Ectodermal cell (in vitro differentiated cells): ENCODE results near the gene AP1B1.
"Not testable (repeated sequence)": the region's sequence is repeated elsewhere in the genome, so short reads cannot be mapped to it uniquely, and the experiment has no call there.

Source experiments
- H3K27ac ChIP-seq: 2 replicates; pipeline ENCODE4 v1.7.0; 2013; ENCODE audit warnings: mild to moderate bottlenecking, low read depth, low read length; ENCODE audit not compliant: insufficient read depth, poor library complexity, severe bottlenecking
- H3K27me3 ChIP-seq: 2 replicates; pipeline ENCODE4 v1.7.0; 2013; ENCODE audit warnings: mild to moderate bottlenecking, low read length; ENCODE audit not compliant: insufficient read depth, control insufficient read depth, poor library complexity, severe bottlenecking
- H3K36me3 ChIP-seq: one replicate; pipeline ENCODE4 v1.7.0; 2013; ENCODE audit warnings: low read length; ENCODE audit not compliant: control insufficient read depth, insufficient read depth
- H3K4me1 ChIP-seq: one replicate; pipeline ENCODE4 v1.7.0; 2013; ENCODE audit warnings: low read length; ENCODE audit not compliant: control insufficient read depth, insufficient read depth
- H3K4me3 ChIP-seq: 2 replicates; pipeline ENCODE4 v1.7.0; 2013; ENCODE audit warnings: low read depth, low read length, control low read depth; ENCODE audit not compliant: insufficient read depth
- H3K9me3 ChIP-seq: 2 replicates; pipeline ENCODE4 v1.7.0; 2013; ENCODE audit warnings: mild to moderate bottlenecking, low read length, moderate library complexity; ENCODE audit not compliant: control insufficient read depth
- WGBS, 2 experiments: methylation state at CpG; one replicate each; pipeline ENCODE4 v1.1.7; 2013; ENCODE audit warnings: missing lambda C conversion rate in 2 of 2; 5-methylcytosine and 5-hydroxymethylcytosine counted together

AP1B1 gene

DNA sequence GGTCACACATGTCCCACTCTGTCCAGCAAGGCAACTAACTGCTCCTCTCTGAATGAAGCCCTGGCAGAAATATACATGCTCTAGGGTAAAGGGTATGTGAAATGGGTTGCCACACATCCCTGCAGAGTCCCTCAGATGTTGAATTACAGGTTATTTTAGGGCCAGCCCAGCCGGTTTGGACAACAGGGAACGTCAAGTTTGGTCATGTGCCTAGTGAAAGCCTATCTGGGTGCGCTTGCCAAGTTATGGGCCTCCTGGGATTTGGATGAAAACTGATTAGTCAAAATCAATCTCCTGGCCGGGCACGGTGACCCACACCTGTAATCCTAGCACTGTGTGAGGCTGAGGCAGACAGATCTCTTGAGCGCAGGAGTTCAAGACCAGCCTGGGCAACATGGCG lies 10.4 kb downstream of the AP1B1 start:
- Histone ChIP-seq H3K9me3 (no peaks in the 10 kb centered on the region), H3K36me3 (no peaks in the 10 kb centered on the region), H3K27ac (no peak overlapping the region), H3K4me3 (no peak overlapping the region), H3K4me1 (no peaks in the 10 kb centered on the region), H3K27me3 (no peaks in the 10 kb centered on the region)
- WGBS, 2 experiments = 91 to 94% methylated on average over 7 of the region's 7 CpGs

DNA sequence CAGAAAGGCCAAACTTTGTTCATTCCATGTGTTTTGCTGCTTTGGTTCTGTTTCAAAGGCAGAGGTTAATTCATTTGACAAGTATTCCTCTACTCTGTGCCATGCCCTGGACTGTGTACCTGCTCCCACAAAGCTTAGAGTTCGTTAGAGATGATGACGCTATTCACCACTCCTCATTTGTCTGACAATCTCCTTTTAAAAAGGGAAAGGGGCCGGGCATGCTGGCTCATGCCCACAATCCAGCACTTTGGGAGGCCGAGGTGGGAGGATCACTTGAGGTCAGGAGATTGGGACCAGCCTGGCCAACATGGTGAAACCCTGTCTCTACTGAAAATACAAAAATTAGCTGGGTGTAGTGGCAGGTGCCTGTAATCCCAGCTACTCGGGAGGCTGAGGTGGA lies 11.7 kb downstream of the AP1B1 start:
- WGBS, 2 experiments = 89 to 93% methylated on average over 5 of the region's 5 CpGs
- not testable (repeated sequence) for H3K27ac ChIP-seq, H3K36me3 ChIP-seq, H3K4me3 ChIP-seq, H3K9me3 ChIP-seq, H3K27me3 ChIP-seq, H3K4me1 ChIP-seq

DNA sequence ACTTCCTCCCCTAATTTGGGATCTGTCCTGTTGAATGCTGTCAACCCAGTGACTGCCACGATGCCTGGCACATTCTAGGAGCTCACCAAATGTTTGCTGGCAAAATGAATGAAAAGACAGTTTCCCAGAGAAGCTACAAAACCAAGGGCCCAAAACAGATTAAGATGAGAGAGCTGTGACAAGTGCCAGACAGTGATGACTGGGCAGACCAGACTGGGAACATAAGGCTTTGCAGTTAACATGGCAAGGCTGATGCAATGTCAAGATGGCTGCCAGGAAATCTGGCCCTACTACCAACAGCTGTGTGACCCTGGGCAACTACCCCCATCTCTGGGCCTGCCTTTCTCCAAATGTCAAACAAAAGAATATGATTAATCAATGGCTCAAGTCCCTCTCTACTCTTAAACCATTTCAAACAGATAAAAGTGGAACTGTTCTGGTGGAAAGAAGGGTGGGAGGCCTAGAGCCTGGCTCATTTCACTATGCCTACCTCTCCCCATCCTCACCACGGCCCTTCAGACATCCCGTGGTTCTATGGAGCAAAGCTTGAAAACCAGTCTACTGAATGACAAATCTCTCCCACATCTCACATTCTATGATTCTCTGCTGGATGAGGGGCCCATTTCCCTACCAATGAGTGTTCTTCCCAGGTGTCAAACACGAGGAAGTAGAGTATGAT lies 12.8 kb downstream of the AP1B1 start:
- WGBS, 2 experiments = 79 to 80% methylated on average over 4 of the region's 4 CpGs
- no peaks in the 10 kb centered on the region for H3K27me3 ChIP-seq
- H3K27ac ChIP-seq = no peak overlapping the region
- peaks cover 7% of the 10 kb centered on the region for H3K4me1 ChIP-seq
- no peaks in the 10 kb centered on the region for H3K36me3 ChIP-seq
- H3K9me3 ChIP-seq = no peaks in the 10 kb centered on the region
- H3K4me3 ChIP-seq = no peak overlapping the region

DNA sequence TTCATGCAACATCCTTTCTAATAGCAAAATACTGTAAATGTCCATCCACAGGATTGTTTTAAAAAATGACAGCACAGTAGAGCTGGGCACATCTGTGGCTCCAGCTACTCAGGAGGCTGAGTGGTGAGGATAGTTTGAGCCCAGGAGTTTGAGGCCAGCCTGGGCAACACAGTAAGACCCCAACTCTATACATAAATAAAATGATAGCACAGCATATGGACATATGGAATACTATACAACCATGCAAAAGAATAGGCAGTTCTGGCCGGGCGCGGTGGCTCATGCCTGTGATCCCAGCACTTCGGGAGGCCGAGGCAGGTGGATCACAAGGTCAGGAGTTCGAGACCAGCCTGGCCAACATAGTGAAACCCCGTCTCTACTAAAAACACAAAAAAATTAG lies 13.6 kb downstream of the AP1B1 start:
- H3K36me3 ChIP-seq, H3K9me3 ChIP-seq, H3K27ac ChIP-seq, H3K27me3 ChIP-seq, H3K4me3 ChIP-seq: not testable (repeated sequence)
- WGBS, 2 experiments = 90 to 97% methylated on average over 7 of the region's 7 CpGs
- H3K4me1 ChIP-seq = peaks cover 15% of the 10 kb centered on the region

DNA sequence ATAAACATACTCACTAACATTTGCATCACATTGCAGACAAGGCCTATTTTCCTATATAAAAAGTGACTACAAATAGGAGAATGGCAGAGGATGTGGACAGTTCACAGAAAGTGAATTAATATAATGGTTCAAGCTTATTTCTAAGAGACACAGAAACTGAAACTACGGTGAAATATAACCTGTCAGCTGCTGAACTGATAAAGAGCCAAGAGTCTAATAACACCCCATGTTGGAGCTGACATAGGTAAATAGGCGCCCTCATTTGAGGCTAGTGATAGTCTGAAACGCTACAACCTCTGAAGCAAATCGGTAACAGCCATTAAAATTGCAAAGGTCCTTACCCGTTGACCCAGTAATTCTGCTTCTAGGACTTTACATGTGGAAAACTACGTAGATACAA lies 14.0 kb downstream of the AP1B1 start:
- Histone ChIP-seq H3K4me1 (peaks cover 18% of the 10 kb centered on the region), H3K27ac (no peak overlapping the region), H3K4me3 (no peak overlapping the region), H3K36me3 (no peaks in the 10 kb centered on the region), H3K27me3 (no peaks in the 10 kb centered on the region), H3K9me3 (no peaks in the 10 kb centered on the region)
- WGBS, 2 experiments = 95 to 96% methylated on average over 6 of the region's 6 CpGs

DNA sequence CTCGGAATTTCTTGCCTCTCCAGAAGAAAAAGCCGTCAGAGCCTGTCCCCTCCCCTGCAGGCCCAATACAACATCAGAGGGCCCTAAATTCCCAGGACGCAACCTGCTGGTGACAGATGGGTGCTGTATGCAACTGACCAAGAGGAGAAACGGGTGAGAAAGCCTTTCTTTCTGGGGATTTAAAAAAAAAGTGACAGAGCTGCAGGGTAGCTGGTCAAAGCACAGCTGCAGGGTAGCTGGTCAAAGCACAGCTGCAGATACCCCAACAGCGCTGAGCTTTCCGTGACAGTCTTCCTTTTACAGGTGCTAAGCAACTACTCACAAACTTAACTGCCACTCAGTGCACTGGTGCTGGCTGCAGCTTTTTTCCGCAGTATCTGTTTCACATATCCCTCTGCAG lies 17.8 kb downstream of the AP1B1 start:
- no peaks in the 10 kb centered on the region for H3K36me3 ChIP-seq
- H3K4me3 ChIP-seq = no peak overlapping the region
- H3K27me3 ChIP-seq = no peaks in the 10 kb centered on the region
- 7 to 19% methylated on average over 7 of the region's 7 CpGs for WGBS, 2 experiments
- H3K9me3 ChIP-seq = no peaks in the 10 kb centered on the region
- H3K4me1 ChIP-seq = peaks cover 34% of the 10 kb centered on the region
- peak overlapping the region; percentile 65 for H3K27ac ChIP-seq

DNA sequence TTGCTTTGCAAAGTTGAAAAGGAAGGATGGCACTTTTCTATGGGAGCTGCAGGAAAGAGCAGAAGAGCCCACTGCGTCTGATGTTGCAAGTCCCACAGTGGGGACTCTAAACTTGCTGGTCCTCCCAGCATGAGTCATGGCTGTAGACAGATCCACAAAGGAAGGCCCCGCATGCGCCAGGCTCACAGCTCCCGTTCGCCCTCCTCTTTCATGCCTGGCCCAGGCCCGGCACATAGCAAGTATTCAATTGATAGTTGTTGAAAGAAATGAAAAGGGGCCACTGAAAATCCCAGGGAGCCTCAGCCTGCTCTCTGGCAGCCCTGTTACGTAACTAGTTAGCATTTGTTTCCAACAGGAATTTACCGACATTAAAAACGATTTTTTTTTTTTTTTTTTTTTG lies 18.9 kb downstream of the AP1B1 start:
- Histone ChIP-seq H3K4me3 (no peak overlapping the region), H3K36me3 (no peaks in the 10 kb centered on the region), H3K9me3 (no peaks in the 10 kb centered on the region), H3K27me3 (no peaks in the 10 kb centered on the region), H3K4me1 (peaks cover 34% of the 10 kb centered on the region), H3K27ac (peak overlapping the region; percentile 65)
- WGBS, 2 experiments = 3 to 7% methylated on average over 9 of the region's 9 CpGs

DNA sequence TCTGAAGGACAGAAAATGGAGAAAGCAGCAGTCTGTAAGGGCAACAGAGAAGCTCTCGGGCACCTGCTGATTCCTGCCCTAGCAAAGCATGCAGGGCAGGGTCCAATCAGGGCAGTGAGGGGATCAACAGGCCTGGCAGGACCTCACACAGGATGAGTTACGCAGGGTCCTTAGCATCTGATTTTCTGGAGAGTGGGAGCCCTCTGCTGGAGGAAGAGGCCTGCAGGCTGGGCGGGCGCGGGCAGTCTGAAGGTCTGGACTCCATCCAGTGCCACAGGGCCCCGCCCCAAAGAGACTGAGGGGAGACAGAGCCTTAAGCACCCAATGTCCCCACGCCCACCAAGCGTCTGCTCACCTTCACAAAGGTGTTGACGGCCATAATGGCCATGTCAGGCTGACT lies 28.9 kb downstream of the AP1B1 start:
- H3K4me3 ChIP-seq = no peak overlapping the region
- 66 to 68% methylated on average over 9 of the region's 9 CpGs for WGBS, 2 experiments
- no peaks in the 10 kb centered on the region for H3K27me3 ChIP-seq
- no peak overlapping the region for H3K27ac ChIP-seq
- H3K36me3 ChIP-seq = peaks cover 17% of the 10 kb centered on the region
- H3K4me1 ChIP-seq = peaks cover 3% of the 10 kb centered on the region
- no peaks in the 10 kb centered on the region for H3K9me3 ChIP-seq

DNA sequence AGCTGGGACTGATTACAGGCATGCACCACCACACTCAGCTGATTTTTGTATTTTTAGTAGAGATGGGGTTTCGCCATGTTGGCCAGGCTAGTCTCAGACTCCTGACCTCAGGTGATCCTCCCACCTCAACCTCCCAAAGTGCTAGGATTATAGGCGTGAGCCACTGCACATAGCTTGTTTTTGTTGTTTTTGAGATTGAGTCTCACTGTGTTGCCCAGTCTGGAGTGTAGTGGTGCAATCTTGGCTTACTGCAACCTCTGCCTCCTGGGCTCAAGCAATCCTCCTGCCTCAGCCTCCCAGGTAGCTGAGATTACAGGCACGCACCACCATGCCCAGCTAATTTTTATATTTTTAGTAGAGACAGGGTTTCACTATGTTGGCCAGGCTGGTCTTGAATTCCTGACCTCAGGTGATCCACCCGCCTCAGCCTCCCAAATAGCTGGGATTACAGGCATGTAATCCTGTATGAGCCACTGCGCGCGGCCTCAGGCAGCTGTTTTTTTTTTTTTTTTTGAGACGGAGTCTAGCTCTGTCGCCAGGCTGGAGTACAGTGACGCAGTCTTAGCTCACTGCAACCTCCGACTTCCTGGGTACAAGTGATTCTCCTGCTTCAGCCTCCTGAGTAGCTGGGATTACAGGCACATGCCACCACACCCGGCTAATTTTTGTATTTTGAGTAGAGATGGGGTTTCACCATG lies 31.0 kb downstream of the AP1B1 start:
- not testable (repeated sequence) for H3K4me1 ChIP-seq, H3K4me3 ChIP-seq, H3K27ac ChIP-seq, H3K27me3 ChIP-seq, H3K9me3 ChIP-seq
- WGBS, 2 experiments = 93 to 94% methylated on average over 12 of the region's 12 CpGs
- H3K36me3 ChIP-seq = peaks cover 30% of the 10 kb centered on the region

DNA sequence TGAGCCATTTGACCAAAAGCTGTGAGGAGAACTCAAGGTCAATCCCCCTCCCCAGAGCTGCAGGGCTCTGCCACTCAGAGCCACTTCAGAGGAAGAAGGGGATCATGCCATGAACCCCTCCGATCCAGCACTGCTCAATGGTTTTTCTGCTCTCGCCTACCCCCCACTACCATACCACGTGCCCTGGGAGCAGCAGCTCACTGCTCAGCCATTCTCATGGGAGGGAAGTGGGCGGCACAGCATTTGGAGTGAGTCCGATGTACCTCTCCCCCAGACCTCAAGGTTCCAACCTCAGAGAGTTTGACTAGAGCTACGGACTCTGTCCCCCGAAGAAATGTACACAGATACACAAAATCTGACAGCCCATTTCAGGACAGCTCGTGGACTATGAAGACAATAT lies 34.5 kb downstream of the AP1B1 start:
- H3K36me3 ChIP-seq = peaks cover 57% of the 10 kb centered on the region
- H3K27ac ChIP-seq = no peak overlapping the region
- WGBS, 2 experiments = 93 to 97% methylated on average over 8 of the region's 8 CpGs
- no peaks in the 10 kb centered on the region for H3K27me3 ChIP-seq
- no peaks in the 10 kb centered on the region for H3K9me3 ChIP-seq
- H3K4me3 ChIP-seq = no peak overlapping the region
- H3K4me1 ChIP-seq = peaks cover 3% of the 10 kb centered on the region
